ENCODE measurements around the gene CAMTA1.

- TF ChIP-seq LEF1 (IDR thresholded peaks at IDR 0.05; ENCODE audit: borderline replicate concordance) = no peak
- no peak for TF ChIP-seq ZNF384 (IDR thresholded peaks at IDR 0.05)
- TF ChIP-seq BHLHE40 (IDR thresholded peaks at IDR 0.05; ENCODE audit: borderline replicate concordance) = no peak
- no peak for TF ChIP-seq SP1 (IDR thresholded peaks at IDR 0.05)
- TF ChIP-seq FOXK2 (IDR thresholded peaks at IDR 0.05) = no peak
- no peak for TF ChIP-seq L3MBTL2 (conservative IDR thresholded peaks at IDR 0.05)
- TF ChIP-seq FOXM1 (IDR thresholded peaks at IDR 0.05; ENCODE audit: borderline replicate concordance) = no peak
- TF ChIP-seq SUZ12 (IDR thresholded peaks at IDR 0.05) = no peak
- no peak for TF ChIP-seq TARDBP (IDR thresholded peaks at IDR 0.05)
- no peak for TF ChIP-seq ARNT (IDR thresholded peaks at IDR 0.05)
- no peak for TF ChIP-seq HDGF (IDR thresholded peaks at IDR 0.05; ENCODE audit: borderline replicate concordance)
These were observed 894.1 kb downstream of the CAMTA1 start for GRCh38 chr1:7679159-7679872.
